ENCODE measurements around the gene DENND1A. TPM values are rescaled to one million over a fixed set of nuclear protein-coding genes. Genes with fewer than 3 reads are reported as not detected.
"Not testable (repeated sequence)": the region's sequence is repeated elsewhere in the genome, so short reads cannot be mapped to it uniquely, and the experiment has no call there.

The DENND1A gene
- total RNA-seq, 1 experiment from 2014 or later, result 19.7 TPM

DNA sequence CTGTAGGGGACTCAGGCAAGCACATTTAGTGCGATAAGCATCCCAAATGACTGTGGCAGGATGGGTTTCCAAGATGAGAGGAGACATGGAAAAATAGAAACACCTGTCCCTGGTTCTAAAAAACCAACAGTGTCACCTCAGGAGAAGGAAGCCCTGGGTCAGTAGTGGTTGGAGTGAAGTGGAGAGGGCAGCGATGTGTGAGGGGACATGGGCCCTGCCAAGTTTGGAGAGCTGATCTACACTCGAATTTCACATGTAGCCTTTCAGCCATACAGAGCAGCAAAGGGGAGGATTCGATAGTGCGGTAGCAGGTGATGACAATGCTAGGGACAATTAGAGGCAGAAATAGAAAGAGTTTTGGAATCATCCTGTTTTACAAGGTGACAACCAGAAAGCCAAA, 49.1 kb upstream of the DENND1A start:
- Histone ChIP-seq H3K36me3 (ENCODE audit: control insufficient read depth, insufficient read depth, low read length) (no peaks in the 10 kb centered on the region), H3K4me1 (ENCODE audit: control insufficient read depth, insufficient read depth, low read length) (no peaks in the 10 kb centered on the region), H3K9me3 (ENCODE audit: control insufficient read depth, insufficient read depth, low read depth, low read length) (no peaks in the 10 kb centered on the region), H3K27me3 (ENCODE audit: control insufficient read depth, insufficient read depth, low read length) (no peaks in the 10 kb centered on the region), H3K27ac (ENCODE audit: low read length) (no peak overlapping the region), H3K4me3 (ENCODE audit: low read depth in 2 of 2, low read length in 2 of 2) (no peak overlapping the region)
- ChIA-PET CTCF (no interaction called here), POLR2A (no interaction called here)
- no TSS peak for BruUV-seq (replicated peaks)
- no peak for DNase-seq (ENCODE audit: low read depth, low spot score)
- in situ Hi-C loops (cut with HindIII; ENCODE audit: low pct_unique_long_range_greater_than_20kb, low sequenced_read_pairs), result no loop called here
- intact Hi-C loops (cut with micrococcal nuclease; ENCODE audit: unreplicated experiment), result no loop called here
- TF ChIP-seq, protein P1, sequence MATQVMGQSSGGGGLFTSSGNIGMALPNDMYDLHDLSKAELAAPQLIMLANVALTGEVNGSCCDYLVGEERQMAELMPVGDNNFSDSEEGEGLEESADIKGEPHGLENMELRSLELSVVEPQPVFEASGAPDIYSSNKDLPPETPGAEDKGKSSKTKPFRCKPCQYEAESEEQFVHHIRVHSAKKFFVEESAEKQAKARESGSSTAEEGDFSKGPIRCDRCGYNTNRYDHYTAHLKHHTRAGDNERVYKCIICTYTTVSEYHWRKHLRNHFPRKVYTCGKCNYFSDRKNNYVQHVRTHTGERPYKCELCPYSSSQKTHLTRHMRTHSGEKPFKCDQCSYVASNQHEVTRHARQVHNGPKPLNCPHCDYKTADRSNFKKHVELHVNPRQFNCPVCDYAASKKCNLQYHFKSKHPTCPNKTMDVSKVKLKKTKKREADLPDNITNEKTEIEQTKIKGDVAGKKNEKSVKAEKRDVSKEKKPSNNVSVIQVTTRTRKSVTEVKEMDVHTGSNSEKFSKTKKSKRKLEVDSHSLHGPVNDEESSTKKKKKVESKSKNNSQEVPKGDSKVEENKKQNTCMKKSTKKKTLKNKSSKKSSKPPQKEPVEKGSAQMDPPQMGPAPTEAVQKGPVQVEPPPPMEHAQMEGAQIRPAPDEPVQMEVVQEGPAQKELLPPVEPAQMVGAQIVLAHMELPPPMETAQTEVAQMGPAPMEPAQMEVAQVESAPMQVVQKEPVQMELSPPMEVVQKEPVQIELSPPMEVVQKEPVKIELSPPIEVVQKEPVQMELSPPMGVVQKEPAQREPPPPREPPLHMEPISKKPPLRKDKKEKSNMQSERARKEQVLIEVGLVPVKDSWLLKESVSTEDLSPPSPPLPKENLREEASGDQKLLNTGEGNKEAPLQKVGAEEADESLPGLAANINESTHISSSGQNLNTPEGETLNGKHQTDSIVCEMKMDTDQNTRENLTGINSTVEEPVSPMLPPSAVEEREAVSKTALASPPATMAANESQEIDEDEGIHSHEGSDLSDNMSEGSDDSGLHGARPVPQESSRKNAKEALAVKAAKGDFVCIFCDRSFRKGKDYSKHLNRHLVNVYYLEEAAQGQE (IDR thresholded peaks at IDR 0.05; ENCODE audit: insufficient read depth in 1 of 2, low read depth in 2 of 2, low read length in 1 of 2), result no peak
- TF ChIP-seq SIN3A (IDR thresholded peaks at IDR 0.05; ENCODE audit: borderline replicate concordance, insufficient read depth, low read depth, low read length) (no peak), POLR2AphosphoS5 (IDR thresholded peaks at IDR 0.05; ENCODE audit: low read depth, low read length) (no peak), TCF7L2 (IDR thresholded peaks at IDR 0.05; ENCODE audit: low read depth, low read length) (no peak), CTCF (IDR thresholded peaks at IDR 0.05) (no peak)
- no peak for ATAC-seq

DNA sequence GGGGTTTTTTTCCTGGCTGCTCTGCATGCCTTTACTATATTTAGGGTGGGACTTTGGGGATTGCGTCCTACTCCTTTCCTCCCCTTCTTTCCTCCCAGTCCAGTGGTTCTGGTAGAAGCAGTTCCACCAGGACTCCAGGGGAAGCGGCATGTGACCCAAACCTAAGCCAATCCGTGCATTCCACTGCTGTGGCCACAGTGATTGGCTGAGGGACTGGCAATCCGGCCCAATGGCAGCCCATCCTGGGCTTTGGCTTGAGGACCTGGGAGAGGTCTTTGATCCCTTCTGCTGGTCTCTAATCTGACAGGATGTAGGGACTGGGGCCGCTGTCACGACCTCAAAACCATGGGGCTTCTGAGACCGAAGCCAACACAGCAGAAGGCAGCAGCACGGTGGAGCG, 46.7 kb upstream of the DENND1A start:
- intact Hi-C loops (cut with micrococcal nuclease; ENCODE audit: unreplicated experiment); in situ Hi-C loops (cut with HindIII; ENCODE audit: low pct_unique_long_range_greater_than_20kb, low sequenced_read_pairs); BruUV-seq (replicated peaks); H3K27me3 ChIP-seq (ENCODE audit: control insufficient read depth, insufficient read depth, low read length); POLR2A ChIA-PET; CTCF ChIA-PET; H3K9me3 ChIP-seq (ENCODE audit: control insufficient read depth, insufficient read depth, low read depth, low read length); H3K4me1 ChIP-seq (ENCODE audit: control insufficient read depth, insufficient read depth, low read length); H3K4me3 ChIP-seq (ENCODE audit: low read depth in 2 of 2, low read length in 2 of 2); H3K36me3 ChIP-seq (ENCODE audit: control insufficient read depth, insufficient read depth, low read length); DNase-seq (ENCODE audit: low read depth, low spot score); ATAC-seq; H3K27ac ChIP-seq (ENCODE audit: low read length): not testable (repeated sequence)

DNA sequence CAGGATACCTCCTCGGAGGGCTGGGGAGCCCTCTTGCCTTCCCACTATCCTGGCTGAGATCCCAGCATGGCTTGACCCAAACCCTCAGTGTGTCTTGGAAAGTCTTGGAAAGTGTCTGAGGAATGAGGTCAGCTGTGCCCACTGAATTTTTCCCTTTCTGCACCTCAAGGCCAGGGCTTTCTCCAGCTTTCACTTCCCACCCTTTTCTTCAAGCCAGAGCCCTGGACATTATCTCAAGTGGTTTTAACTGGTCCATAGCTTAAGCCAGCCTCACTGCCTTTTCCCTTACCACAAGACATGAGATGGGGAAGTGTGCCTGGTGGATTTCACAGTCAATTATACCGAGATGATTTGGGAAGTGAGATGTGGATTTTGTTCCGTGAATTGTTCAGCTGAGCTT, 45.9 kb upstream of the DENND1A start:
- no peak for ATAC-seq
- ChIA-PET CTCF (interaction anchor here (0.6 kb wide), 1 partner anchor 573 kb away, joined by 3 read pairs; no protein-coding TSS in a partner anchor), POLR2A (interaction anchor here (0.5 kb wide), 1 partner anchor 694 kb away, joined by 14 read pairs; no protein-coding TSS in a partner anchor)
- H3K4me1 ChIP-seq (ENCODE audit: control insufficient read depth, insufficient read depth, low read length), result no peaks in the 10 kb centered on the region
- no peaks in the 10 kb centered on the region for H3K9me3 ChIP-seq (ENCODE audit: control insufficient read depth, insufficient read depth, low read depth, low read length)
- no peaks in the 10 kb centered on the region for H3K36me3 ChIP-seq (ENCODE audit: control insufficient read depth, insufficient read depth, low read length)
- in situ Hi-C loops (cut with HindIII; ENCODE audit: low pct_unique_long_range_greater_than_20kb, low sequenced_read_pairs) (no loop called here), intact Hi-C loops (cut with micrococcal nuclease; ENCODE audit: unreplicated experiment) (no loop called here)
- H3K27me3 ChIP-seq (ENCODE audit: control insufficient read depth, insufficient read depth, low read length), result no peaks in the 10 kb centered on the region
- no peak overlapping the region for H3K4me3 ChIP-seq (ENCODE audit: low read depth in 2 of 2, low read length in 2 of 2)
- no peak overlapping the region for H3K27ac ChIP-seq (ENCODE audit: low read length)
- no TSS peak for BruUV-seq (replicated peaks)
- no peak for TF ChIP-seq CTCF (IDR thresholded peaks at IDR 0.05)
- no peak for TF ChIP-seq TCF7L2 (IDR thresholded peaks at IDR 0.05; ENCODE audit: low read depth, low read length)
- no peak for TF ChIP-seq SIN3A (IDR thresholded peaks at IDR 0.05; ENCODE audit: borderline replicate concordance, insufficient read depth, low read depth, low read length)
- TF ChIP-seq, protein P1 (IDR thresholded peaks at IDR 0.05; ENCODE audit: insufficient read depth in 1 of 2, low read depth in 2 of 2, low read length in 1 of 2), result no peak
- no peak for TF ChIP-seq POLR2AphosphoS5 (IDR thresholded peaks at IDR 0.05; ENCODE audit: low read depth, low read length)
- DNase-seq (ENCODE audit: low read depth, low spot score), result no peak
